SKM-1 treated with dmso at 0.1 percent for 144 hours (cell line): ENCODE measurements around the gene PRKRA.
"Not testable (repeated sequence)": the region's sequence is repeated elsewhere in the genome, so short reads cannot be mapped to it uniquely, and the experiment has no call there.

Experiments used
- DNase-seq: peaks from one replicate; lab custom pipeline; 2025; ENCODE audit not compliant: unreplicated experiment; lab: John Stamatoyannopoulos, UW

The PRKRA gene

DNA sequence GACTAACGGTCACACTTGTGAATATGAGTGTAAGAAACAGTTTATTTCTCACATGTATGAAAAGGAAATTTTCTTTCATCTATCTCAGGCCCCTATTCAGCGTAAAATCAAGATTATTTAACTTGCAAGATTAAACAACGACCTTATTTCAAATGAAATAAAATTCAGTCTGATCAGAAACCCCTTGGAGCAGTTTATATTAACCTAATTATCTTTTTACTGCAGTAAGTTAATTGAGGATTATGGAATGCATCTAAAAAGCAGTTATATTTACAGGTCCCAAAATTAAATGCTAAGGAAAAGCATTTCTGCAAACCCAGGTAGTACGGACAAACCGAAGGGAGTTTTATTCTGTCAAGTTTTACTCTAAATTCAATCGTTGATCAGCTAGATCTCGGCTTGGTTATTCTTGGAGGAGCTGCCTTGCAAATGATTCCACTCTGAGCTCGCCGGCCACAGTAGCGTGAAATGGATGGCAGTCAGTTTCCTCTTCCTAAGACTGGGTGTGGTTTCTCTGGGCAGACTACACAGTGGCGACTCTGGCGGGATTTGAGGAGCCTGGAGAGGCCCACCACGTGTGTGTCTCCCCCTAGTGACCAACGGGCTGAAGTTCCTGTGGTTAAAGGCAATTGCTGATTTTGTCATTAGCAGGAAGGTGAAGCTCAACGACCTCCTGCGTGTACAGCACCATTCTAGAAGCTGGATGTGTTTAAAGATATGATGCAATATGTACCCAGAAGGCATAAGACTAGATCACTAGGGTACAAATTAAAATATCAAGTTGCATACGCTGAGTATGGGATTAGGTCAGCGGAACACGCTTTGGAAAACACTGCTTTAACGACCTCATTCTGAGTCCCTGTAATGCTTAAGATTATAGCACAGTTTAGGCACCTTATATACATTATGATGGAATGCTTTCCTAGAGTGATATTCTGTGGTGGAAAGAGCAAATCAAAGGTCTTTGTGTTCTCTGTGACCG lies 36.4 kb downstream of the PRKRA start:
- DNase-seq = peak; percentile 96

DNA sequence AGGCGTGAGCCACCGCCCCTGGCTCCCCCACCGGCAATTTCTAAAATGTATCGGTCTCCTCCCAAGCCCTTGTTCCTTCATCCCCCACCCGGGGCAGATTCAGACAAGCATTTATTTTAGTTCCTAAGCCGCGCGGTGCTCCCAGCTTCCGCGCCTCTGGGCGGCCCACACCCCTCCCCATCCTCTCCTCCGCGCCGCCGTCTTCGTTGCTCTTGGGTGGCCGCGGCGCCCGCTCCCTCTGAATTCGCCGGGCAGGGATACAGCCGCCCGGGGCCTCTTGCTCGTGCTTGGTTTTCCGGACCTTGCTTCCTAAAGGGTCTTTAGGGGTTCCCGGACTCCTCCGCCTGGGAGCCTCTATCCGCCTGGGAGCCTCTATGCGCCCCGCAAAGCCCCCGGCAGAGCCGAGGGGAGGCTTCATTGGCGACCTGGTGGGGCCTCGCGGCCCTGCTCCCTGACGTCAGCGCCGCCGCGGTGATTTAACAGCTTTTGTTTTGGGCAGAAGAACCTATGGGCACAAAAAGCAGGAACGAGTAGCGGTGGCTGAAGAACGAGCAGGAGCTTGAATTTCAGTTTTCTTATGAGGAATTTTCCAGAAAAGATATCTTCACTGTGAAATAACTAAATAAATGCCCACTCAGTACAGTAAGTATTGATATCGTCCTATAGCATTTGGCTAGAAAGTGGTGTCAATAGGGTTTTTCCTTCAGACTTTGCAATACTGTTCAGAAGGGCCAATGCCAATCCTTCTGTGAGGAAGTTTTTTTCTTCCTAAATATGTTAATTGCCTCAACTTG lies 37.3 kb downstream of the PRKRA start:
- peak; percentile 70 for DNase-seq

DNA sequence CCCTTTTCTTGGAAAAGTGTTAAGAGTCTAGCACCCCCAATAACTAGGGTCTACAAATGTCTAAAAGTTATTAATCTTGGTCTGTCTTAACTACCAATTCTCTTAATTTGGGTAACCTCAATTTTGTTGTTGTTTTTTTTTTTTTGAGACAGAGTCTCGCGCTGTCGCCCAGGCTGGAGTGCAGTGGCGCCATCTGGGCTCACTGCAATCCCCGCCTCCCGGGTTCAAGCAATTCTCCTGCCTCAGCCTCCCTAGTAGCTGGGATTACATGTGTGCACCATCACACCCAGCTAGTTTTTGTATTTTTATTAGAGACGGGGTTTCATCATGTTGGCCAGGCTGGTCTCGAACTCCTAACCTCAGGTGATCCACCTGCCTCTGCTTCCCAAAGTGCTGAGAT lies 38.5 kb downstream of the PRKRA start:
- not testable (repeated sequence) for DNase-seq

DNA sequence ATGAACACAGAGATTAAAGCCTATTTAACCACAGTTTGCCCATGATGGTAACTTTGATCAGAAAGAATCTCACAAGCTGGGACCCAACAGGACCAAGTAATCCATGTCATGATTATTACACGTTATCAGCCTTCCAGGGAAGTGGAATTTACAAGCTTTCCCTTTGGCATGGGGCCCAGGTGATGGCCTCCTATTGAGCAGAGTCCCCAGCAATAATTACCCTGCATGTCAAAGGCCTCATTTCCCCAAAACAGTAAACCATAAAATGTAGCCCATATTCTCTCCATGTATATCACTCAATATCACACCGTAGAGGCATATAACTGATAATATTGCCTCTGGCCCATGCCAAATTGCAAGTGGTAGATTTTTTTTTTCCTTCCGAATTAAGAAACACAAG lies 38.9 kb downstream of the PRKRA start:
- no peak for DNase-seq

DNA sequence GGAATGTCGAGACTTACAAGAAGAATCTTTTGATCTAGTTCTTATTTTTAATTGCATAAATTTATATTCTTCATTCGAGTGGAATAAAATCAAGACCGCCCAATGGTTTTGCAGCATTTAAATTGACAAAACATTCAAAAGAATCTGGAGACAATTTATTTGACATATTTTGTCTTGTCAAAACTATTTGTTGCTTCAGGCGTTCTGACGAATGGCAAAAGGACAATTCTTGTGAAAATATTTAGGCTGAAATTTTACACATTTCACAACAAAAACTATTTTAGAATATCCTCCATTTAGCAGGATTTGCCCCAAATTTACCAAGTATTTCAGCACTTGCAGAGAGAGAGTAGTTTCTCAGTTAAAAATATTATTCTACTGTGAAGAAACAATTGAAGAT lies 41.7 kb downstream of the PRKRA start:
- DNase-seq = no peak

DNA sequence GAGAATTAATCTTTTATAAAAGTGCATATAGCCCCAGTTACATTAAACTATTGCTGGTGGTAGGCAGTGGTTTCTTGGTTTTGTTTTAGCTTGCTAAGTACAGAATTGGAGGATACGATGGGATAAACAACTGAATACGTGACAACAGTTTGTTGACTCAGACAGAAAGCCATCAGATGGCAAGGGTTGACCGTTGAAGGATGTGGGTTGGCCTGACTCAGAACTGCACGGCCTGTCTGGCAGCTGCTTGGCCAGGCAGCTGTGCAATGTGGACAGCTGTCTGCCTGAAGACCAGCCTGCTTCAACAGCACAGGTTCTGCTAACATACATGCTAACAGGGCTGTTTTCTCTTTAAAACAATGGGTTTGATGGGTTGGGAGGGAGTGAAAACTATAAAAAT lies 46.6 kb downstream of the PRKRA start:
- no peak for DNase-seq

DNA sequence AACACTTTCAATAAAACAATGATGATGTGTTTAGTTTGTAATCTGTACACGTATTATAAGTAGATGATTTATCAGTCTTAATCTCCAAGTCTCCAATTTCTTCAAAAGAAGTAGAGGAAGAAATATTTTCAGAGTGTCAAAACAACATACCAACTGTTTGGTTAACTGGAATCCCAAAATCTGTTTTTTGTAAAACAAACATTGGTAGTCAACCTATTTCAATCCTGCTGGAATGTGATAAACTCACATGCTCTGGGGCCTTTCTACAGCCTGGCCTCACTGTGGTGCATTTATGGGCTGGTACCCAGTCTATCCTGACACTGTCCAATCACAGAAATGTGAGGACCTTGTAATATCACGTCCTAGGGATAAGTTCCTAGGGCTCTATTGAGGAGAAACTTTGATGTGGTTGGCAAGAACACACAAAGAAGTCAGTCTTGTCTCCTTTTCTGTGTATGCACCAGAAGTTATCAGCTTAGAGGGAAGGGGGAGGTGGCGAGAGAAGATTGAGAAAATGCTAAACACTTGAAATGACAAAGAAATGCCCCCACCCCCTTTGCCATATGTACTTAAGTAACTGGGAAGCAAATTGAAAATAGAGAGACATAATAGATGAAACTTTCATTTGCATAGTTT lies 47.2 kb downstream of the PRKRA start:
- no peak for DNase-seq

DNA sequence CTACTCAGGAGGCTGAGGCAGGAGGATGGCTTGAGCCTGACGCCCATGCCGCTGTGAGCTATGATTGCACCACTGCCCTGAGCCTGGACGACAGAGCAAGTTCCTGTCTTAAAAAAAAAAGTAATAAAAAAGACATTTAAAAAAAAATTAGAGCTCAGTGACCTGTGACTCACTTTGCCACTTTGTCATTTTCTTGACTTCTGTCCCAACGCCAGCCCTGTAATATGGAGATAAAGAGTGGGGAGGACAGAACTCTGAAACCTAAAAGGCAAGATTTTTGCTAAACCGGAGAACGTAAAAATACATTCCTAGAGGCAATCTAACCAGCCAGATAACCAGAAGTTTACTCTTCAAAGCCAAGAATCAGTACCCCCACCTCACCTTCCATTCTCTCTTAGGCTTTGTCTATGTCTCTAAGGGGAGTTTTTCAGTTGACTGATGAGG lies 49.0 kb downstream of the PRKRA start:
- no peak for DNase-seq

DNA sequence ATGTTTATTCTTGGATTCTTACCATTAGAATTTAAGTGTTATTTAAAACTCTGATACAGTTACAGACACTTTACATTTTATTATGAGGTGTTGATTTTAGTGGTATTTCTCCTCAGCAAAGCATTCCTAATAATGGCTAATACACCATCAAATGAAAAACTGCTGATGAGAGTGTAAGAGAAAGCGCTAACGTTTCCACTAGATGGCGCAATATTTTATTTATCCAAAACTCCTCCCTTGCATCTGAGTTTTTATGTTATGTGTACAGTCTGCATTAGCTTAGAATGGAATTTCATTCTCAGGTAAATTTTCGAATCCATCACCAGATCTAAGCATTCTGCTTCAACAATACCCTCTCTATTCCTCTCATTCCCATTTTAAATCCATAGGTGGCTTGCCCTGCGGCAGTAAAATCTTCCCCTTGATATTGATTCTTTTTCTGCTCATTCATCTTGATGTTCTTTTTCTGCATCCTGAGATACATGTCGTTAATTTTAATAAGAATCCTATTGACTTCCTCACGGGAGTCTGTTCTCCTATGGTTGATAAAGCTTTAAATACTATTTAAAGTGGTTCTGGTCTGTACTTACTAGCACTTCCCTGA lies 53.9 kb downstream of the PRKRA start:
- DNase-seq = peak; percentile 36

DNA sequence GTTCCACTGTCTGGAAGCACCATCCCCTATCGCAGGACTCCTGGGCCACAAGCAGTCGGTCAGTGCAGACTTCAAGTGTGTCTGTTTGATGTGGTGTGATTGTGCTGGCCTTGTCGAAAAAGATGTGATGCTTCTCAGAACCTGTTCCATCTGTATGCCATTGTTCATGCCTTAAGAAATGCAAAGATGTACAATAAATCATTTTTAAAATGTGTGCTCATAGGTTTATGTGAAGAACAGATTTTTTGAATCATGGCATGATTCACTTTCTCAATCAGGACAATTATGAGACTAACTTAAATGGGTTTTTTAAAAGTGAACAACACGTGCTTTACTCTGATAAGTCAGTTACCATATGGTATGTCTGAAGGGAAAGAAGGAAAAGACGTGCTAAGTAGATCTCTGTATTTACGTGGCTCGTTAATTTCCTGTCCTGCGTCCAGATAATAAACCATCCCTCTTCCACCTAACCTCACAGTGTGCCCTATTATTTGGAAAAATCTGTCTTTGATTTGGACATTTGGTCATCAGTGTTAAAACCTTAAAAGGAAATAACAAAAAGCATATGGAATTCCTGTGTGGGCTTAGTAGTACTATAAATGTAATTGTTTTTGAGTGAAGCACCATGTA lies 54.9 kb downstream of the PRKRA start:
- DNase-seq = no peak

DNA sequence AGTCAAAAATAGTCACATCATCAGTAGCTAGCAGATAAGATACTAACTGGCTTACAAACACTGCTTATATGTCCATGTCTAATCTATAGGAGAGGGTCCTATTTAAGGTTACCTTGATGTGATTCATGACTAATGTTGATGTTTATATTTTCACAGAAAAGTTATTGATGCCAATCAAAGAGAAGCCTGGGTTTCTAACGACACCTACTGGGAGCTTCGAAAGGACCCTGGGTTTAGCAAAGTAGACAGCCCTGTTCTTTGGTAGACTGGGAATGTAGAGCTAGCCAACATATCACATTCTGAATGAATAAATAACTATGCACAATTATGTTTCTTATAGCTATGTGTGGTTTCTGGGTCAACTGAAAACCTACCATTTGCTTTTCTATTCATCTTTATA lies 55.7 kb downstream of the PRKRA start:
- no peak for DNase-seq

DNA sequence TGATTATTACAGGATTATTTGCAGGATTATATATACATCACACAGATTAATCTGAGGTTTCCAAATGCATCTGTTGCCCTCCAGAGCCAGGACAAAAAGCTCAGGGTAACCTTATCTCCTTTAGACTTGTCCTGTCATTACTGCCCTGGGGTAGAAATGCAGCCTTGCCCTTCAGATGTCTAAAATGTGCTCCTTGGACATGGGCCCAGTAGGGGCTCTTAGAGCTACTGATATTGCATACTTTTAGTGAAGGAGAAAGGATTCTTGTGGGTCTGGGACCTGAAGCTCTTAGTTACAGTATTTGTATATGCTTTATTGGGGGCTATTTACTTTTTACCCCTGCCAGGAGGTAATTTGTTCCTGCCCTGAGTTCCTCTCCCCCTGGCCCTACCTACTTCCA lies 56.1 kb downstream of the PRKRA start:
- no peak for DNase-seq

DNA sequence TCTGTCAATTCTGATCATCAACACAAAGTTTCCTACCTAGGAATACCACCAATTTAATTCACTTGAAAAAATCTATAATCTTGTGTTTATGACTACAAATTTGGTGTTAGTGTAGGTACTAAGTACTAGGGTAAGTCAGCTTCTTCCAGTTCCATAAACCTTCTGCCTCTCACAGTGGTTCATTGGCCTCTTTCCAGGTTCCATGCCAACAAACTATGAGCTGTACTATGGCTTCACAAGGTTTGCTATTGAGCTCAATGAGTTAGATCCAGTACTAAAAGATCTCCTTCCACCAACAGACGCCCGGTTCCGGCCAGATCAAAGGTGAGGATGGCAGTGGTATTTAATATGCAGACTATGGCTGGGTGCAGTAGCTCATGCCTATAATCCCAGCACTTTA lies 58.8 kb downstream of the PRKRA start:
- DNase-seq = no peak

DNA sequence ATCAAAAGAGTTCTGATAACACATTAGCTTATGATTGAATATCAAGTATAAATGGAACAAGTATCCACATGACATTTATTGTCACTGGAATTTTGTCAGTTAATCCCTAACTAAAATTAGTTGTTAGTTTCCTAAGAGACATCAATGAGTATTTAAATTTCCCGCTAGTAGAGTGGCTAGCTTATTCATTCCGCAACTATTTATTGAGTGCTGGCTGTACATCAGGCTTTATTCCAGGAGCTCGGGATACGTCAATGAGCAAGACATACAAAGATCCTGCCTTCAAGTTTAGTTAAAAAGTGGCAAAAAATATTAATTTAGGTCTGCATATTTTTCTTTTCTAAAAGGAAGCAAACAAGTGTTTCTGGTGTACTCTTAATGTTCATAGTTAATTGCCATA lies 59.3 kb downstream of the PRKRA start:
- no peak for DNase-seq

DNA sequence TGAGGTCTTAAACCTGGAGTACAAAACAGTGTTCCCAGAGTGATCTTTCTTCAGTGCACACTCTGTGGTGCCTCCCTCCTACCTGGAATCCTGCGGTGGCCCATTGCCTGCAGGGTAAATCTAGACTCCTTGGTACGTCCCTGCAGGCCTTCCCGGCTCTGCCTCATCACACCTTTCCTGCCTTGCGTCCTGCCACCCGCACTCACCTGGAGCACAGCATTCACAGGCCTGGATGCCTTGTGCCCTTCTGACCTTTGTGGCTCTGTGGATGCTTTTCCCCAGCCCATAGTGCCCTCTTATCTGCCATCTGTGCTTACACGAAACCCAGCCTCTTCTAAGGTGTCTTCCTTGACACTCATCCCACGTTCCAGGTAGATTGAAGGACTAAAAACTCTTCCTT lies 62.7 kb downstream of the PRKRA start:
- no peak for DNase-seq

DNA sequence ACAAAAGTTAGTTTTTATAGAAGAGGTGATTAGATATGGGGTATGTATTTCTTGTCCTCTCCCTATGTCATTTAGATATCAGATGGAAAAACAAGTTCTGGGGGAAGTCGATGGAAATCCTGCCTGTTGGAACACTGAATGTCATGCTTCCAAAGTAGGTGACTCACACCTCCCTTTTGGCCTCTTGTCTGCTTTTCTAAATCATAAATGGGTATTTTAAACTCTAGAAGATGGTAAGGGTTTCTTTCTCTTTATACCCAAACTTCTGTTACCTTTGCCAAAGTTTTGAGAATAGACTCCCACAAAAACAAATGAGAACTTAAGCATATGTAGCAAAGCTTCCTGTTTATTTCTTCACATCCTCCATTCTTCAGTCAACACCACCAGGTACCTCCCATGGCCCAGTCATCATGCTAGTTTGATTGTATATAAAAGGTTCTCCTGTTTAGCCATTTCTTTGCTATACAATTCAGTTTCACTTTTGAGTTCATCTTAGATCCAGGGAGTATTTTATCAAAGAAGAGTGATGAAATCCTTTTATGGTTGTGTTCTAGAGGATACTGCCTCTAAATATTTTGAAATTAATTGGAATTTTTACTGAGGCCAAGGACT lies 63.9 kb downstream of the PRKRA start:
- DNase-seq = no peak

DNA sequence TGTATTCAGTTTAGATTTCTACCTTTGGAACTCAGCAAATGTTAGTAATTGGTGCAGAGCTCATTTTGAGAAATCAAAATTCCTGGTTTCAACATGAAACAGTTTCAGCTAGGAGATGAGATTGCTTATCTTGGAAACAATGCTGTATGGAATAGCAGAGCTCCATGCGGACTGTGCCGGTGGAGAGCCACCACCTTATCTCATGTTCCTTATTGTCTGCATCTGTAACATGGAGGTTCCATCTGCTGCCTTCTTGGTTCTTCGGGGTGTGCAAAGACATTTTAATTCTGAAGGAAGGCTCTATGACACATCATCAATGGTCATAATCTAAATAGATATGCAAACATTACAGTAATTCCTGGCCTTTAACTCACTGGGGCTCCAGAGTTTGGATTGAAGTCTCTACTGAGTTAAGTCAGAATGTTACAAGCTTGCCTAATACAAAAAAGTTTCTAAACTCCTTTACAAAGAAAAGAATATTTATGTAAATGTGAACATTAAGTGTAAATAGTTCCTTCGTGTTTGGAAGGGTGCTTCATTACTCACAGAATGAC lies 65.3 kb downstream of the PRKRA start:
- DNase-seq = no peak

DNA sequence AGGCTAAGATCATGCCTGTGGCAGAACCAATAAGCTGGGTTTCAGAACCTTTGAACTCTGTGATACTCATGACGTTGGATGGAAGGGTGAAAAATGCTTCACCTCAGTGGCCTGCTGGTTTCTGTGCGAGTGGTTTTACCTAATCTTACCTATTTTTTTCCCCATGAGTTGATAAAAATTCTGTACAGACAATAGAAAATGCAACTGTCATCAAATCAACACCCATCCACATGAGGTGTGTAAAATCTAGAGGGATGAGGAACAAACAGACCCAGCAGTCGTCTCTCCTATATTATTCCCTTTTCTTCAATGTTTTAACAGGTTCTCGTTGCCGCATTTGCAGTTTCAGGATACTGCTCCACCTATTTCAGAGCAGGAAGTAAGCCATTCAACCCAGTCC lies 67.3 kb downstream of the PRKRA start:
- DNase-seq = no peak
